HS-27A (cell line): Measurements from ENCODE around the gene ADM5.
A peak's percentile ranks its signal among the peaks of the same experiment; 100 is the strongest.

Source experiments
- DNase-seq: peaks from one replicate; pipeline ENCODE4 v3.0.0-alpha.2; 2012; ENCODE audit warnings: low read depth, missing footprints

Gene ADM5

GRCh38 chr19:49658566-49659442 lies 30.6 kb upstream of the ADM5 start:
- no peak for DNase-seq

GRCh38 chr19:49660338-49660961 lies 28.9 kb upstream of the ADM5 start:
- no peak for DNase-seq

GRCh38 chr19:49662011-49662410 lies 27.4 kb upstream of the ADM5 start:
- DNase-seq: no peak

GRCh38 chr19:49663224-49663623 lies 26.2 kb upstream of the ADM5 start:
- no peak for DNase-seq

- DNase-seq: no peak
These were observed 25.0 kb upstream of the ADM5 start for GRCh38 chr19:49664171-49665035.

- no peak for DNase-seq
These were observed 24.4 kb upstream of the ADM5 start for GRCh38 chr19:49665036-49665350.

- peak; percentile 97 for DNase-seq
These were observed 23.9 kb upstream of the ADM5 start, which contains the start of the genes BCL2L12 and IRF3 for GRCh38 chr19:49665351-49666119. Gene BCL2L12, plus strand, starts transcription at chr19:49665933. Its CDS starts 760 bp downstream, at chr19:49666693. Gene IRF3, minus strand, starts transcription at chr19:49665857. Its CDS starts 1,019 bp downstream, at chr19:49664838.

- DNase-seq: no peak
These were observed 23.3 kb upstream of the ADM5 start for GRCh38 chr19:49666120-49666444.

- DNase-seq: no peak
These were observed 21.9 kb upstream of the ADM5 start for GRCh38 chr19:49667473-49667872.

GRCh38 chr19:49669516-49669915 lies 19.9 kb upstream of the ADM5 start:
- no peak for DNase-seq

GRCh38 chr19:49672131-49672919 lies 17.1 kb upstream of the ADM5 start:
- no peak for DNase-seq

GRCh38 chr19:49676136-49676783 lies 13.1 kb upstream of the ADM5 start:
- no peak for DNase-seq

GRCh38 chr19:49676784-49677230 lies 12.6 kb upstream of the ADM5 start:
- peak; percentile 100 for DNase-seq

GRCh38 chr19:49677231-49677900 lies 12.0 kb upstream of the ADM5 start, which contains the start of gene PRMT1:
Gene PRMT1, plus strand, starts transcription at chr19:49677271. Its CDS starts 10 bp downstream, at chr19:49677281.
- no peak for DNase-seq

- DNase-seq: no peak
These were observed 11.3 kb upstream of the ADM5 start for GRCh38 chr19:49677901-49678674.

- DNase-seq: no peak
These were observed 10.2 kb upstream of the ADM5 start for GRCh38 chr19:49678985-49679770.

- no peak for DNase-seq
These were observed 9.5 kb upstream of the ADM5 start for GRCh38 chr19:49679771-49680413.
